SK-N-SH (cell line): ENCODE data around the gene MYLIP.

Experiments
- CTCF ChIP-seq: fragments of 200-600 bp; sonication (generic); IDR thresholded peaks from 2 replicates; pipeline ENCODE4 v1.6.1; 2017; ENCODE audit warnings: antibody characterized with exemption, mild to moderate bottlenecking, moderate library complexity
- EP300 ChIP-seq, 2 experiments: IDR thresholded peaks; 2 replicates each; pipeline versions ENCODE4 v1.4.0 to v1.6.1; 2012; ENCODE audit warnings: borderline replicate concordance in 1 of 2, low read depth in 1 of 2, low read length in 1 of 2
- YY1 ChIP-seq: IDR thresholded peaks from 2 replicates; pipeline ENCODE4 v1.4.0; 2012; ENCODE audit warnings: low read depth, mild to moderate bottlenecking

DNA sequence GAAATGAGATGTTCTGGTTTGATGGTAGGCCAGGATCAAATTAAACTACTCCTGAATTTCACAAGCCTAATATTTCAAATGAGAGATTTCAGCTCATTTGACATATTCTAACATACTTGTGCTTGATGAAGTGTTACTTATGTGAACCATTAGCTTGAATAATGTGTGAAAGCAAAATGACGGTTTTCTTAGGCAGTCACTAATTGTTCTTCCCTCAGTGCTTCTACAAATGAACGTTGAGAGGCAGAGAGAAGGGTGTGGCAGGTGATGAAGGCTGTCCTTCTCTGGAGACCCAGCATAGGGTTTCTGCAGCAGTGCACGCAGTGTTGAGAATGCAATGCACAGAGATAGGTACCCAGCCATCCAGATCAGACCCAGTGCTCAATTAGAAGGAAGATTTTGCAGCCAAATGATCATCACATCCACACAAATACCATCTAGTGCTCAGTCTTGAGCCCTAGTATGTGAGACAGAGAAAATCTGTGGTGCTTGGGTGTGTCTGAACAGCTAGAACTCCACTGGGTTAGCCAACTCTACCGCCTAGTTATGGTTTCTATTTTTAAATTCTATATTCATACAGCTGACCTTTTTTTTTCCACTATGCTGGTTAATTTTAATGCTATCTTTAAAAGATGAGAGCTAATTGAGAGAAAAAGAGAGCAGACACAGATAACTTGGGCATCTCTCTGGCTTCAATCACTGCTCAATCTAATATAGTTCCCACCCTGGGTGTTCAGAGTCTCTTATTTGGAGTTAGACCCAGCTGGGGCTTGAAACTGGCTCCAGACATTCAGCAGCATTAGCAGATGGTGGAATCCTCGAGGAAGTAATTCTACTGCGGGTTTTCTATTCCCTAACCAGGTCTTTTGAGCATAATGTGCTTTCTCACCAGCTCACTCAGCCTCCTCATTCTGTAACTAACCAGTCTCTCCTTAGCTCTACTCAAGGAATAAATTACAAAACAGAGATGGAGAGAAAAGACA lies 4.4 kb upstream of the MYLIP start:
- TF ChIP-seq CTCF, result no peak
- TF ChIP-seq YY1, result no peak
- TF ChIP-seq EP300 (IDR thresholded peaks at IDR 0.05; ENCODE audit: borderline replicate concordance in 1 of 2, low read depth in 1 of 2, low read length in 1 of 2), result peak in 1 of 2 experiments; percentile 50; a peak in 2 of 4 replicates
